PC-9 (cell line): ENCODE data around the gene P2RX5. TPM values are rescaled to one million over a fixed set of nuclear protein-coding genes. Genes with fewer than 3 reads are reported as not detected.
"Not testable (repeated sequence)": the region's sequence is repeated elsewhere in the genome, so short reads cannot be mapped to it uniquely, and the experiment has no call there.

Source experiments
- BruUV-seq: library from RNA; stranded (reverse); fragments of 400-500 nt; replicated peaks from 2 replicates; lab custom pipeline; 2021; lab: Mats Ljungman, UMichigan
- CTCF ChIA-PET: fragments of 300-600 bp; sonication (Branson Sonifier 250); formaldehyde crosslinking; loops from one replicate; lab custom pipeline; 2022; ENCODE audit warnings: antibody characterized with exemption; lab: Charles Lee
- POLR2A ChIA-PET: fragments of 300-600 bp; sonication (Branson Sonifier 250); formaldehyde crosslinking; loops from one replicate; lab custom pipeline; 2022; ENCODE audit warnings: antibody characterized with exemption; ENCODE audit not compliant: unreplicated experiment; lab: Charles Lee
- DNase-seq, 2 experiments: peaks; one replicate each; pipeline versions ENCODE4 v3.0.0 to v3.0.0-alpha.2; 2015 to 2022; ENCODE audit warnings: mixed read lengths in 1 of 2
- H2AFZ ChIP-seq: fragments of 200-600 bp; sonication (generic); 2 replicates; pipeline ENCODE4 v1.8.1; 2017; ENCODE audit warnings: antibody characterized with exemption
- H3F3A ChIP-seq: fragments of 200-600 bp; sonication (generic); 2 replicates; pipeline ENCODE4 v1.8.1; 2017; ENCODE audit warnings: antibody characterized with exemption, mild to moderate bottlenecking, low read depth; ENCODE audit not compliant: insufficient read depth
- H3K27ac ChIP-seq: fragments of 200-600 bp; sonication (generic); 2 replicates; pipeline ENCODE4 v1.6.1; 2016; ENCODE audit warnings: mixed run types
- H3K27me3 ChIP-seq: fragments of 200-600 bp; sonication (generic); 2 replicates; pipeline ENCODE4 v1.6.1; 2016; ENCODE audit warnings: low read depth, mixed run types; ENCODE audit not compliant: insufficient read depth
- H3K36me3 ChIP-seq: fragments of 200-600 bp; sonication (generic); 2 replicates; pipeline ENCODE4 v1.6.1; 2016; ENCODE audit warnings: low read depth, mixed run types
- H3K4me1 ChIP-seq: fragments of 200-600 bp; sonication (generic); replicated peaks from 2 replicates; pipeline ENCODE4 v1.6.1; 2016; ENCODE audit warnings: mixed run types; ENCODE audit not compliant: insufficient read depth
- H3K4me2 ChIP-seq: fragments of 200-600 bp; sonication (generic); 2 replicates; pipeline ENCODE4 v1.6.1; 2017; ENCODE audit warnings: mixed run types
- H3K4me3 ChIP-seq: fragments of 200-600 bp; sonication (generic); 2 replicates; pipeline ENCODE4 v1.6.1; 2016; ENCODE audit warnings: mixed run types
- H3K79me2 ChIP-seq: fragments of 200-600 bp; sonication (generic); 2 replicates; pipeline ENCODE4 v1.6.1; 2017; ENCODE audit warnings: low read depth, mixed run types
- H3K9me2 ChIP-seq: fragments of 200-600 bp; sonication (generic); 2 replicates; pipeline ENCODE4 v1.8.1; 2017; ENCODE audit warnings: mild to moderate bottlenecking; ENCODE audit not compliant: insufficient read depth
- H3K9me3 ChIP-seq: fragments of 200-600 bp; sonication (generic); 2 replicates; pipeline ENCODE4 v1.8.1; 2016; ENCODE audit warnings: low read depth; ENCODE audit not compliant: insufficient read depth
- H4K20me1 ChIP-seq: fragments of 200-600 bp; sonication (generic); 2 replicates; pipeline ENCODE4 v1.8.1; 2017; ENCODE audit not compliant: insufficient read depth
- CTCF ChIP-seq: fragments of 200-600 bp; sonication (generic); conservative IDR thresholded peaks from 2 replicates; pipeline ENCODE4 v1.6.1; 2017; ENCODE audit warnings: mixed run types, antibody characterized with exemption, mild to moderate bottlenecking, moderate library complexity
- EZH2 ChIP-seq: fragments of 200-600 bp; sonication (generic); IDR thresholded peaks from 2 replicates; pipeline ENCODE4 v1.8.0; 2017; ENCODE audit warnings: antibody characterized with exemption, low read depth
- intact Hi-C: fragments of 100-400 bp; cut with micrococcal nuclease; formaldehyde crosslinking; loops from one replicate; pipeline ENCODE4 v1.10.0; 2022; ENCODE audit not compliant: unreplicated experiment
- total RNA-seq: library from RNA; stranded (reverse); gene quantifications from 2 replicates; pipeline ENCODE4 v1.2.3, GENCODE V29; 2021

P2RX5 gene
- total RNA-seq, 1 experiment from 2014 or later, result 18.3 TPM

GRCh38 chr17:3704931-3705717, 9.2 kb upstream of the P2RX5 start:
- Histone ChIP-seq H3K9me3 (no peaks in the 10 kb centered on the region), H3K4me1 (no peaks in the 10 kb centered on the region), H3K9me2 (no peaks in the 10 kb centered on the region; the same call in 1 of the 2 replicates), H3K27me3 (no peaks in the 10 kb centered on the region), H3K4me3 (no peak overlapping the region), H3K36me3 (no peaks in the 10 kb centered on the region), H3K27ac (no peak overlapping the region), H2AFZ (no peak overlapping the region), H4K20me1 (no peaks in the 10 kb centered on the region), H3F3A (0 out of 2 replicates have a peak, but pooled peaks cover 5% of the 10 kb centered on the region), H3K79me2 (no peaks in the 10 kb centered on the region), H3K4me2 (no peak overlapping the region)
- no TSS peak for BruUV-seq
- intact Hi-C loops, result no loop called here
- no peak for TF ChIP-seq EZH2
- no peak for TF ChIP-seq CTCF
- POLR2A ChIA-PET, result no interaction called here
- CTCF ChIA-PET, result no interaction called here
- DNase-seq, result no peak

GRCh38 chr17:3702041-3702539, 6.1 kb upstream of the P2RX5 start:
- DNase-seq, H3F3A ChIP-seq, H3K9me2 ChIP-seq, H3K4me1 ChIP-seq, H3K9me3 ChIP-seq, intact Hi-C loops, H4K20me1 ChIP-seq, H3K27ac ChIP-seq, H3K4me3 ChIP-seq, BruUV-seq, H3K36me3 ChIP-seq, H3K4me2 ChIP-seq, POLR2A ChIA-PET, H3K79me2 ChIP-seq, H2AFZ ChIP-seq, H3K27me3 ChIP-seq: not testable (repeated sequence)
- CTCF ChIA-PET, result interaction anchor here (0.5 to 0.6 kb wide), 2 partner anchors 36 to 776 kb away, joined by 5 to 6 read pairs; no protein-coding TSS in a partner anchor

- H3K4me2 ChIP-seq, result no peak overlapping the region
- H3K4me3 ChIP-seq, result no peak overlapping the region
- H2AFZ ChIP-seq, result no peak overlapping the region
- BruUV-seq, result no TSS peak
- H3K27ac ChIP-seq, result no peak overlapping the region
- H3K9me3 ChIP-seq, result no peaks in the 10 kb centered on the region
- intact Hi-C loops, result no loop called here
- peaks cover 9% of the 10 kb centered on the region; the same call in 1 of the 2 replicates for H3K79me2 ChIP-seq
- no peaks in the 10 kb centered on the region for H3K36me3 ChIP-seq
- ChIA-PET CTCF (no interaction called here), POLR2A (no interaction called here)
- no peaks in the 10 kb centered on the region for H4K20me1 ChIP-seq
- H3K27me3 ChIP-seq, result no peaks in the 10 kb centered on the region
- no peaks in the 10 kb centered on the region for H3K4me1 ChIP-seq
- no peak for DNase-seq
- H3F3A ChIP-seq, result no peaks in the 10 kb centered on the region
- H3K9me2 ChIP-seq, result no peaks in the 10 kb centered on the region
- TF ChIP-seq EZH2 (no peak), CTCF (no peak)
Measured at GRCh38 chr17:3699951-3700350, 4.0 kb upstream of the P2RX5 start.
